ENCODE measurements around the gene AFF3. TPM values are rescaled to one million over a fixed set of nuclear protein-coding genes. Genes with fewer than 3 reads are reported as not detected.

Gene AFF3
- total and polyA plus RNA-seq, 2 of the 8 experiments (the other 6 are each of a cell fraction or from before 2014, with no cell fraction given): 0.27 to 3.0 TPM

- Histone ChIP-seq H2BK120ac (replicated peaks; ENCODE audit: low read depth, low read length) (no peak overlapping the region), H3K79me2 (ENCODE audit: control insufficient read depth in 1 of 2, insufficient read depth in 2 of 2, low read length in 2 of 2) (no peaks in the 10 kb centered on the region), H2AK5ac (ENCODE audit: low read depth, low read length) (no peak overlapping the region), H2BK12ac (ENCODE audit: low read depth, low read length) (no peak overlapping the region), H3K36me3 (ENCODE audit: control insufficient read depth in 2 of 4, insufficient read depth in 4 of 4, low read length in 3 of 4) (no peaks in the 10 kb centered on the region), H3K79me1 (ENCODE audit: low read depth, low read length) (no peaks in the 10 kb centered on the region; the same call in 1 of the 2 replicates), H3K14ac (ENCODE audit: insufficient read length) (no peak overlapping the region), H3K23me2 (ENCODE audit: low read depth, low read length) (no peaks in the 10 kb centered on the region), H2AFZ (ENCODE audit: low read length) (no peak overlapping the region), H3K56ac (replicated peaks; ENCODE audit: insufficient read length, low read depth, low read length) (no peak overlapping the region), H3K9me3 (ENCODE audit: insufficient read depth in 2 of 2, low read depth in 1 of 2, low read length in 1 of 2) (no peaks in the 10 kb centered on the region), H3K18ac (ENCODE audit: extremely low read depth, low read length) (no peak overlapping the region), H3K27me3 (replicated peaks in 1 of 4; ENCODE audit: control insufficient read depth in 3 of 4, extremely low read depth in 1 of 4, insufficient read depth in 3 of 4, low read length in 3 of 4) (no peaks in the 10 kb centered on the region; a peak in 1 of 7 replicates), H3K27ac (ENCODE audit: low read depth, low read length) (no peak overlapping the region), H4K91ac (replicated peaks; ENCODE audit: insufficient read length, low read length) (no peak overlapping the region), H2BK15ac (ENCODE audit: low read length) (no peak overlapping the region), H3K4ac (replicated peaks; ENCODE audit: insufficient read length, low read depth, low read length) (no peak overlapping the region), H3K4me1 (replicated peaks in 1 of 4; ENCODE audit: control insufficient read depth in 3 of 4, insufficient read depth in 4 of 4, low read length in 3 of 4) (no peaks in the 10 kb centered on the region; a peak in 1 of 7 replicates), H3K4me3 (ENCODE audit: extremely low read depth in 1 of 4, insufficient read depth in 2 of 4, low read depth in 3 of 4, low read length in 4 of 4) (no peak overlapping the region), H2BK5ac (ENCODE audit: low read depth, low read length) (no peak overlapping the region), H3K23ac (ENCODE audit: insufficient read length) (no peak overlapping the region), H2BK20ac (ENCODE audit: low read length) (no peak overlapping the region), H4K8ac (ENCODE audit: extremely low read depth, insufficient read depth, low read length) (no peak overlapping the region), H3K4me2 (ENCODE audit: insufficient read depth in 1 of 2, low read depth in 2 of 2, low read length in 2 of 2) (no peak overlapping the region), H4K20me1 (replicated peaks in 1 of 2; ENCODE audit: control insufficient read depth in 1 of 2, insufficient read depth in 2 of 2, low read length in 2 of 2) (no peaks in the 10 kb centered on the region), H4K5ac (ENCODE audit: insufficient read length, low read depth, low read length) (no peak overlapping the region), H3K9ac (replicated peaks in 1 of 4; ENCODE audit: extremely low read depth in 1 of 4, low read depth in 3 of 4, low read length in 3 of 4) (no peak overlapping the region)
- FAIRE-seq (no peak), DNase-seq (ENCODE audit: low read depth in 1 of 2, low spot score in 2 of 2) (no peak)
- CTCF ChIA-PET (ENCODE audit: partially characterized antibody): interaction anchor here (0.6 to 0.7 kb wide), 2 partner anchors 9 to 753 kb away, joined by 3 to 4 read pairs; no protein-coding TSS in a partner anchor
- 90% methylated on average over 6 of the region's 7 CpGs; no CpG with 5 or more reads in 1 of the 2 experiments for WGBS, 2 experiments (ENCODE audit: extremely low coverage in 1 of 2, insufficient coverage in 1 of 2, insufficient read length in 1 of 2, insufficient replicate concordance in 2 of 2, low coverage in 1 of 2, low lambda C conversion rate in 2 of 2, missing lambda C conversion rate in 1 of 2)
- POLR2A ChIA-PET (ENCODE audit: partially characterized antibody): no interaction called here
- TF ChIP-seq MAX (IDR thresholded peaks at IDR 0.05): no peak
- no peak for TF ChIP-seq MAFK (IDR thresholded peaks at IDR 0.05; ENCODE audit: low read depth, low read length)
- no peak for TF ChIP-seq CBX8 (IDR thresholded peaks at IDR 0.05; ENCODE audit: borderline replicate concordance, low read depth, low read length)
- no peak for TF ChIP-seq CEBPB (IDR thresholded peaks at IDR 0.05; ENCODE audit: low read depth, low read length)
- TF ChIP-seq KDM4A (IDR thresholded peaks at IDR 0.05; ENCODE audit: low read depth, low read length, severe bottlenecking): no peak
- TF ChIP-seq FOSL1 (IDR thresholded peaks at IDR 0.05; ENCODE audit: insufficient read depth, low read depth, low read length): no peak
- no peak for TF ChIP-seq CTBP2 (IDR thresholded peaks at IDR 0.05; ENCODE audit: borderline replicate concordance, insufficient read depth, insufficient read length, low read length)
- TF ChIP-seq TEAD4 (IDR thresholded peaks at IDR 0.05; ENCODE audit: low read depth, low read length): no peak
- TF ChIP-seq NANOG (IDR thresholded peaks at IDR 0.05; ENCODE audit: insufficient read depth, low read depth, low read length, poor library complexity, severe bottlenecking): no peak
- TF ChIP-seq, protein P1, sequence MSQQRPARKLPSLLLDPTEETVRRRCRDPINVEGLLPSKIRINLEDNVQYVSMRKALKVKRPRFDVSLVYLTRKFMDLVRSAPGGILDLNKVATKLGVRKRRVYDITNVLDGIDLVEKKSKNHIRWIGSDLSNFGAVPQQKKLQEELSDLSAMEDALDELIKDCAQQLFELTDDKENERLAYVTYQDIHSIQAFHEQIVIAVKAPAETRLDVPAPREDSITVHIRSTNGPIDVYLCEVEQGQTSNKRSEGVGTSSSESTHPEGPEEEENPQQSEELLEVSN (IDR thresholded peaks at IDR 0.05): no peak
- TF ChIP-seq SP4 (IDR thresholded peaks at IDR 0.05; ENCODE audit: low read length): no peak
Observed at GRCh38 chr2:99507937-99508818, 634.2 kb downstream of the AFF3 start.
